Panc1 (cell line): ENCODE measurements around the gene ABCB6.

ENCODE experiments used
- REST ChIP-seq, 2 experiments: IDR thresholded peaks; 2 replicates each; pipeline ENCODE4 v1.6.1; 2011 to 2012; ENCODE audit warnings: low read depth in 2 of 2, control low read depth in 1 of 2, low read length in 1 of 2, mild to moderate bottlenecking in 1 of 2, moderate library complexity in 1 of 2; ENCODE audit not compliant: insufficient read depth in 1 of 2
- TF ChIP-seq, protein P1 (sequence below): fragments of 450-650 bp; IDR thresholded peaks from 2 replicates; pipeline ENCODE4 v1.5.1; 2017; ENCODE audit warnings: mild to moderate bottlenecking

DNA sequence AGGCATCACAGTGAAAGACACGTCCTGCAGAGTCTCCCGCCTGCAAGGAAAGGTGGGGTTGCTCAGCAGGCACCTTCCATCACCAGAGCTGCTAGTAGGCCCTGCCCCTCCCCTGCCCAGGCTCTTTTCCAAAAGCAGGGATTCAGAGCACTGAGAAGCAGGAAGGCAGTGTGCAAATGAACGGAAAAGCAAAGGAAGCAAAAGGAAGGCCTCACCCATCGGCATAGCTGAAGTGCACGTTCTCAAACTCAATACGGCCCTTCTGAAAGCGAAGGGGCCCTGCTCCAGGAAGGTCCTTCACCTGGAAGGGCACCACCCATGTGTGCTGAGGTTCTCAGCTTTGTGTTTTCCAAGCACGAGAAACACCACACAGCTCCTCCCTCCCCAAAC is 5.7 kb downstream of the ABCB6 start:
- TF ChIP-seq, protein P1, sequence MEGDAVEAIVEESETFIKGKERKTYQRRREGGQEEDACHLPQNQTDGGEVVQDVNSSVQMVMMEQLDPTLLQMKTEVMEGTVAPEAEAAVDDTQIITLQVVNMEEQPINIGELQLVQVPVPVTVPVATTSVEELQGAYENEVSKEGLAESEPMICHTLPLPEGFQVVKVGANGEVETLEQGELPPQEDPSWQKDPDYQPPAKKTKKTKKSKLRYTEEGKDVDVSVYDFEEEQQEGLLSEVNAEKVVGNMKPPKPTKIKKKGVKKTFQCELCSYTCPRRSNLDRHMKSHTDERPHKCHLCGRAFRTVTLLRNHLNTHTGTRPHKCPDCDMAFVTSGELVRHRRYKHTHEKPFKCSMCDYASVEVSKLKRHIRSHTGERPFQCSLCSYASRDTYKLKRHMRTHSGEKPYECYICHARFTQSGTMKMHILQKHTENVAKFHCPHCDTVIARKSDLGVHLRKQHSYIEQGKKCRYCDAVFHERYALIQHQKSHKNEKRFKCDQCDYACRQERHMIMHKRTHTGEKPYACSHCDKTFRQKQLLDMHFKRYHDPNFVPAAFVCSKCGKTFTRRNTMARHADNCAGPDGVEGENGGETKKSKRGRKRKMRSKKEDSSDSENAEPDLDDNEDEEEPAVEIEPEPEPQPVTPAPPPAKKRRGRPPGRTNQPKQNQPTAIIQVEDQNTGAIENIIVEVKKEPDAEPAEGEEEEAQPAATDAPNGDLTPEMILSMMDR: no peak
- TF ChIP-seq REST (IDR thresholded peaks at IDR 0.05; ENCODE audit: insufficient read depth in 1 of 2, low read depth in 2 of 2, low read length in 1 of 2): no peak
